Measurements from ENCODE around the gene ALDH1L1.

Gene ALDH1L1

DNA sequence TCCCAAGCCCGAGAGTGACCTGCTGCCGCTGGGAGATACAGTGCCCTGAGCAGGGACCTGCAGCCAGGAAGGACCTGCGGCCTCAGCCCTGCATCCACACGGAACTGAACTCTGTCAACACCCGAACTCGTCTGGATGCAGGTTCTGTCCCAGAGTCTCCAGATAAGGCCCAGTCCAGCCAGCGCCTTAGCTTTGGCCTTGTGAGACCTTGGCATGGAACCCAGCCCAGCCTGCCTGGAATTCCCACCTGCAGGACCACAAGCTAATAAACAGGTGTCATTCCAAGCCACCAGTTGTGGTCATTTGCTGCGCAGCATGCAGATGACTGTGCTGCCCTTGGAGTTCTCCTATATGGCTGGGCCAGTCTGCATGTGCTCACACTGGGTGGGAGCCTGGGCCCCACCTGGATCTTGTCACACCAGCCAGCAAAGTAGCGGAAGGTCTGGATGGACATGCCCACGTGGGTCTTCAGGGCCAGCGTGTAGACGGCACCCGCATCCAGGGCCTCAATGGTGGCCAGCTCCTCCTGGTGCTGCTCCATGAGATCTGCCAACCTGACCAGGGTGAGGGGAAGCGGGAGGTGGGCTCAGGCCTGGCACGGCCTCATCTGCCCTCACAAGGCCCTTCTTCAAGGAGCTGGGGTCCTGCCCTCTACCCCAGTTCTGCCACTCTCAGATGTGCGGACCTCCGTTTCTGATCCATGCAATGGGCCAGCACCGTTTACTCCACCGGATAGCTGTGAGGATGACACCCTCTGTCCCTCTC is 49.2 kb downstream of the ALDH1L1 start:
- Histone ChIP-seq H3K36me3 (no peaks in the 10 kb centered on the region), H3K4me1 (ENCODE audit: control insufficient read depth in 1 of 2, insufficient read depth in 1 of 2, low read depth in 1 of 2, low read length in 1 of 2) (no peaks in the 10 kb centered on the region), H3K27ac (no peak overlapping the region), H3K9me3 (no peaks in the 10 kb centered on the region), H3K4me3 (ENCODE audit: low read depth in 1 of 2, low read length in 1 of 2) (no peak overlapping the region), H3K27me3 (peaks cover 6% of the 10 kb centered on the region)
- TF ChIP-seq, protein P1, sequence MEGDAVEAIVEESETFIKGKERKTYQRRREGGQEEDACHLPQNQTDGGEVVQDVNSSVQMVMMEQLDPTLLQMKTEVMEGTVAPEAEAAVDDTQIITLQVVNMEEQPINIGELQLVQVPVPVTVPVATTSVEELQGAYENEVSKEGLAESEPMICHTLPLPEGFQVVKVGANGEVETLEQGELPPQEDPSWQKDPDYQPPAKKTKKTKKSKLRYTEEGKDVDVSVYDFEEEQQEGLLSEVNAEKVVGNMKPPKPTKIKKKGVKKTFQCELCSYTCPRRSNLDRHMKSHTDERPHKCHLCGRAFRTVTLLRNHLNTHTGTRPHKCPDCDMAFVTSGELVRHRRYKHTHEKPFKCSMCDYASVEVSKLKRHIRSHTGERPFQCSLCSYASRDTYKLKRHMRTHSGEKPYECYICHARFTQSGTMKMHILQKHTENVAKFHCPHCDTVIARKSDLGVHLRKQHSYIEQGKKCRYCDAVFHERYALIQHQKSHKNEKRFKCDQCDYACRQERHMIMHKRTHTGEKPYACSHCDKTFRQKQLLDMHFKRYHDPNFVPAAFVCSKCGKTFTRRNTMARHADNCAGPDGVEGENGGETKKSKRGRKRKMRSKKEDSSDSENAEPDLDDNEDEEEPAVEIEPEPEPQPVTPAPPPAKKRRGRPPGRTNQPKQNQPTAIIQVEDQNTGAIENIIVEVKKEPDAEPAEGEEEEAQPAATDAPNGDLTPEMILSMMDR (IDR thresholded peaks at IDR 0.05) = no peak

GRCh38 chr3:126130081-126130855 is 50.1 kb downstream of the ALDH1L1 start:
- H3K4me1 ChIP-seq (ENCODE audit: control insufficient read depth in 1 of 2, insufficient read depth in 1 of 2, low read depth in 1 of 2, low read length in 1 of 2) = no peaks in the 10 kb centered on the region
- no peaks in the 10 kb centered on the region for H3K9me3 ChIP-seq
- H3K36me3 ChIP-seq = no peaks in the 10 kb centered on the region
- H3K27me3 ChIP-seq = peaks cover 6% of the 10 kb centered on the region
- H3K4me3 ChIP-seq (ENCODE audit: low read depth in 1 of 2, low read length in 1 of 2) = no peak overlapping the region
- TF ChIP-seq, protein P1 (IDR thresholded peaks at IDR 0.05) = no peak
- no peak overlapping the region for H3K27ac ChIP-seq

DNA sequence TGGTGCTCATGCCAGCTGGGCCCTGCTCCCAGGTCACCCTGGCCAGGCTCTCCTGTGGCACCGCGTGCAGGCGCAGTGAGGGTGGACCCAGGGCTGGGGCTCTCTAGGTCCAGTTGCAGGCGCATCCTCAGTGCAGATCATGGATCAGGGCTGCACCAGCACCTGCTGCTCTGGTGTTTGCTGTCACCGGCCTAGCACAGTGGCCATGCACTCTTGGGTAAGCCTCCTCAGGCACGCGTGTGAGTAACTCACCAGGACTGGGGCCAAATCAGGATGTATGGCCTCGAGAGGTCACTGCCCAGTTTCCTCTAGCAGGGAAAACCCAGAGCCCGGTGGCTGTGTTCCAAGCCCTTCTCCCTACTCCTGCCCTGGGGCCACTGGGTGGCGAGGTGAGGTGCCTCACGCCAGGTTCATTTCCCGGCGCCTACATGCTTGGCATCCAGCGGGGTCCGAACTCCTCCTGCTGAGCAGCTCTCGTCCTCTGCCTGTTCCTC is 50.9 kb downstream of the ALDH1L1 start:
- no peaks in the 10 kb centered on the region for H3K36me3 ChIP-seq
- H3K27me3 ChIP-seq = peaks cover 6% of the 10 kb centered on the region
- TF ChIP-seq, protein P1 (IDR thresholded peaks at IDR 0.05) = no peak
- H3K4me3 ChIP-seq (ENCODE audit: low read depth in 1 of 2, low read length in 1 of 2) = no peak overlapping the region
- no peaks in the 10 kb centered on the region for H3K9me3 ChIP-seq
- no peak overlapping the region for H3K27ac ChIP-seq
- no peaks in the 10 kb centered on the region for H3K4me1 ChIP-seq (ENCODE audit: control insufficient read depth in 1 of 2, insufficient read depth in 1 of 2, low read depth in 1 of 2, low read length in 1 of 2)

DNA sequence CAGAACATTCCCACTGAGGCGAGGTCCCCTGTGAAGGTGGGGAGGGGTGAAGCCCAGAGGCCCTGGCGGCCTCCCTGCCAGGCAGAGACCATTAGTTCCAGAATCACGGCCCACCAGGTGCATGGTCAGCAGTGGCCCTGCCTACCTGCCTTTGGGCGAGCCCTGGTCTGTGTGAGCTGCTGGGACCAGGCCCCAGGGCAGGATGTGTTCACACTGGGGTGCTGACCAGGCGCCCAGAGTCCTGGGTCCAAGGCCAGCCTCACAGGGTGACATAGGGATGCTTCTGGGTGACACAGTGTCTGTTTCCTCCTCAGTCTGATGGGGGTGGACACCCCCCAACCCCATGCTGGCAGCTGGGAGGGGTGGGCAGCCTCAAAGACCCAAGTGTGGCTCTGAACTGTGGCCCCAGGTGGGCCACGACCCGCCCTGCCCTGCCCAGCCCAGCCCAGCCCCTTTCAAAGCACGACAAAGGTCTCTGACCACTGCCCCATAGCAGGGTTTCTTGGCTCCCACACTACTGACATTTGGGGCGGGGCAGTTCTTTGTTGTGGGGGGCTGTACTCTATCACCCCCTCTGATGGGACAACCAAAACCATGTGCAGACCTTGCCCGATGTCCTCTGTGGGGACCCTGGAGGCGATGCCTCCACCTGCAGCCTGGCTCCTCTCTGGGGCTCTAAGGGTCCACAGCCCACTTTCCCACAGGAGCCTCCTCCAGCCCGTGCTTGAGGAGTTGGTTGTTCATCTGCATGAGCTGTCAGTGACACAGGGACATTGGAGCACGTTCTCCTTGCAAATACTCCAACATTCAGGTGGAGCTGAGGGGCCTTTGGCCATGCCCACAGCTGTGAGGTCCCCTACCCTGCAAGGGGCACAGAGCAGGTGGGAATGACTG is 51.6 kb downstream of the ALDH1L1 start:
- Histone ChIP-seq H3K36me3 (no peaks in the 10 kb centered on the region), H3K4me1 (ENCODE audit: control insufficient read depth in 1 of 2, insufficient read depth in 1 of 2, low read depth in 1 of 2, low read length in 1 of 2) (no peaks in the 10 kb centered on the region), H3K9me3 (no peaks in the 10 kb centered on the region), H3K27ac (no peak overlapping the region), H3K4me3 (ENCODE audit: low read depth in 1 of 2, low read length in 1 of 2) (no peak overlapping the region), H3K27me3 (peaks cover 6% of the 10 kb centered on the region)
- TF ChIP-seq, protein P1 (IDR thresholded peaks at IDR 0.05) = no peak

- H3K27me3 ChIP-seq = peaks cover 6% of the 10 kb centered on the region
- no peaks in the 10 kb centered on the region for H3K9me3 ChIP-seq
- TF ChIP-seq, protein P1 (IDR thresholded peaks at IDR 0.05) = no peak
- no peak overlapping the region for H3K4me3 ChIP-seq (ENCODE audit: low read depth in 1 of 2, low read length in 1 of 2)
- H3K27ac ChIP-seq = no peak overlapping the region
- H3K4me1 ChIP-seq (ENCODE audit: control insufficient read depth in 1 of 2, insufficient read depth in 1 of 2, low read depth in 1 of 2, low read length in 1 of 2) = no peaks in the 10 kb centered on the region
- H3K36me3 ChIP-seq = no peaks in the 10 kb centered on the region
These were observed 52.5 kb downstream of the ALDH1L1 start for GRCh38 chr3:126127904-126128303.

Data from neutrophil (primary cell).